KMS-11 (cell line): ENCODE data around the gene THY1.

Source experiments
- H2AFZ ChIP-seq: fragments of 200-600 bp; sonication (generic); 2 replicates; pipeline ENCODE4 v1.6.1; 2016; ENCODE audit warnings: antibody characterized with exemption, mixed run types, low read depth
- H3K27ac ChIP-seq: fragments of 200-600 bp; sonication (generic); 2 replicates; pipeline ENCODE4 v1.6.1; 2016; ENCODE audit warnings: mild to moderate bottlenecking, mixed run types
- H3K27me3 ChIP-seq: fragments of 200-600 bp; sonication (generic); 2 replicates; pipeline ENCODE4 v1.6.1; 2017; ENCODE audit warnings: mild to moderate bottlenecking, low read depth, mixed run types, moderate library complexity; ENCODE audit not compliant: insufficient read depth
- H3K36me3 ChIP-seq: fragments of 200-600 bp; sonication (generic); 2 replicates; pipeline ENCODE4 v1.6.1; 2017; ENCODE audit warnings: mild to moderate bottlenecking, mixed run types; ENCODE audit not compliant: insufficient read depth
- H3K4me1 ChIP-seq: fragments of 200-600 bp; sonication (generic); 2 replicates; pipeline ENCODE4 v1.6.1; 2016; ENCODE audit warnings: mild to moderate bottlenecking, low read depth, mixed run types; ENCODE audit not compliant: poor library complexity, severe bottlenecking
- H3K4me2 ChIP-seq: fragments of 200-600 bp; sonication (generic); 2 replicates; pipeline ENCODE4 v1.7.0; 2016; ENCODE audit warnings: mild to moderate bottlenecking, mixed run types
- H3K4me3 ChIP-seq: fragments of 200-600 bp; sonication (generic); IDR thresholded peaks from 2 replicates; pipeline ENCODE4 v1.6.1; 2017; ENCODE audit warnings: low read depth, low read length, mixed read lengths; ENCODE audit not compliant: insufficient read depth
- H3K79me2 ChIP-seq: fragments of 200-600 bp; sonication (generic); 2 replicates; pipeline ENCODE4 v1.6.1; 2016; ENCODE audit warnings: low read depth, mixed run types; ENCODE audit not compliant: insufficient read depth
- H3K9ac ChIP-seq: fragments of 200-600 bp; sonication (generic); 2 replicates; pipeline ENCODE4 v1.6.1; 2016; ENCODE audit warnings: mild to moderate bottlenecking, mixed run types
- H4K20me1 ChIP-seq: fragments of 200-600 bp; sonication (generic); 2 replicates; pipeline ENCODE4 v1.6.1; 2016; ENCODE audit warnings: mild to moderate bottlenecking, mixed run types; ENCODE audit not compliant: insufficient read depth
- CTCF ChIP-seq: fragments of 200-600 bp; sonication (generic); conservative IDR thresholded peaks from 2 replicates; pipeline ENCODE4 v1.6.1; 2017; ENCODE audit warnings: low read depth, mild to moderate bottlenecking, antibody characterized with exemption, low read length, moderate library complexity, mixed read lengths

Gene THY1

GRCh38 chr11:119369132-119369925, 53.6 kb downstream of the THY1 start:
- Histone ChIP-seq H3K9ac (no peak overlapping the region), H3K27ac (no peak overlapping the region)

GRCh38 chr11:119368121-119369034, 54.6 kb downstream of the THY1 start:
- Histone ChIP-seq H3K27ac (no peak overlapping the region), H3K79me2 (no peaks in the 10 kb centered on the region), H3K36me3 (no peaks in the 10 kb centered on the region), H3K9ac (no peak overlapping the region), H3K4me1 (no peaks in the 10 kb centered on the region), H4K20me1 (no peaks in the 10 kb centered on the region), H3K27me3 (peaks cover 3% of the 10 kb centered on the region; the same call in 1 of the 2 replicates), H3K4me2 (no peak overlapping the region), H2AFZ (no peak overlapping the region), H3K4me3 (no peak overlapping the region)
- TF ChIP-seq CTCF, result no peak

More at GRCh38 chr11:119369132-119369925, 53.6 kb downstream of the THY1 start:
- H3K4me2 ChIP-seq, result no peak overlapping the region
- H3K36me3 ChIP-seq, result no peaks in the 10 kb centered on the region
- no peak overlapping the region for H3K4me3 ChIP-seq
- no peaks in the 10 kb centered on the region for H3K4me1 ChIP-seq
- H3K79me2 ChIP-seq, result no peaks in the 10 kb centered on the region
- TF ChIP-seq CTCF, result no peak
- no peaks in the 10 kb centered on the region for H4K20me1 ChIP-seq
- H2AFZ ChIP-seq, result no peak overlapping the region
- H3K27me3 ChIP-seq, result peaks cover 3% of the 10 kb centered on the region; the same call in 1 of the 2 replicates

DNA sequence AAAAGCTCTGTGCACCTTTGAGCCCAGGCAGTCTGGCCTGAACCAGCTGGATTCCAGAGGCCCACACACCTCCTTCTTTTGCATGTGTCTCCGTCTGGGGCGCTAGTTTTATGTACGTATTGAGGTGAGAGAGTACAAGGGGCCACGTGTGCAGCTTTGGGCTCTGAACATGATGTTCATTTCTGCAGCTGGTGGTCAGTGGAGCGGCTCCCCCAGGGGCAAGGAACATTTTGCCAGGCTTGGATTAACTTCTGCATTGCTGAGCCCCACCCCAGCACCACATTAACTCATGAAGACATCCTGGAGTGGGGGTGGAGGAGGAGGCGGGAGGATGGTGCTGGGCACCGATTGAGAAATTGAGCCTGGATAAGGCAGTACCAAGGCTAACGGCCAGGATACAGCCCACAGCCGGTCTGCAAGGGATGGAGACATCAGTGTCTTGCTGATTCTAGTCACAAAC, 55.3 kb downstream of the THY1 start:
- no peak overlapping the region for H3K27ac ChIP-seq
- no peaks in the 10 kb centered on the region for H3K4me1 ChIP-seq
- peaks cover 3% of the 10 kb centered on the region; the same call in 1 of the 2 replicates for H3K27me3 ChIP-seq
- no peaks in the 10 kb centered on the region for H4K20me1 ChIP-seq
- TF ChIP-seq CTCF, result no peak
- no peak overlapping the region for H3K4me2 ChIP-seq
- no peak overlapping the region for H3K4me3 ChIP-seq
- H3K79me2 ChIP-seq, result no peaks in the 10 kb centered on the region
- no peak overlapping the region for H3K9ac ChIP-seq
- H2AFZ ChIP-seq, result no peak overlapping the region
- H3K36me3 ChIP-seq, result no peaks in the 10 kb centered on the region
